ENCODE data around the gene TOR3A. TPM values are rescaled to one million over a fixed set of nuclear protein-coding genes. Genes with fewer than 3 reads are reported as not detected.

The TOR3A gene
- polyA plus RNA-seq, 1 of the 3 experiments (the other 2 are of a cell fraction): 29.9 TPM

GRCh38 chr1:179104611-179105250 is 22.9 kb downstream of the TOR3A start:
- Histone ChIP-seq H3K36me3 (replicated peaks in 1 of 2; ENCODE audit: control insufficient read depth in 1 of 2, insufficient read depth in 2 of 2, low read length in 1 of 2) (peaks cover 64 to 86% of the 10 kb centered on the region in 2 experiments), H2AFZ (ENCODE audit: low read depth) (no peak overlapping the region), H3K9ac (no peak overlapping the region), H3K27ac (ENCODE audit: low read depth in 2 of 2, low read length in 1 of 2) (no peak overlapping the region), H3K79me2 (ENCODE audit: insufficient read depth) (peaks cover 70% of the 10 kb centered on the region), H3K9me3 (no peaks in the 10 kb centered on the region), H4K20me1 (ENCODE audit: insufficient read depth) (no peaks in the 10 kb centered on the region), H3K27me3 (ENCODE audit: insufficient read depth) (no peaks in the 10 kb centered on the region), H3K4me1 (ENCODE audit: control insufficient read depth in 1 of 2, insufficient read depth in 2 of 2, low read depth in 1 of 2, low read length in 1 of 2) (peaks cover 0 to 23% of the 10 kb centered on the region in 2 experiments; a peak in 2 of 4 replicates), H3K9me2 (no peaks in the 10 kb centered on the region), H3K4me3 (ENCODE audit: low read depth in 2 of 2, low read length in 1 of 2) (no peak overlapping the region), H3K4me2 (no peak overlapping the region), H3F3A (replicated peaks; ENCODE audit: insufficient read depth) (peaks cover 22% of the 10 kb centered on the region)
- TF ChIP-seq MAX (IDR thresholded peaks at IDR 0.05; ENCODE audit: low read depth): no peak
- TF ChIP-seq PBX3 (IDR thresholded peaks at IDR 0.05): no peak
- no peak for TF ChIP-seq SMC3 (IDR thresholded peaks at IDR 0.05; ENCODE audit: low read depth, low read length)
- DNase-seq: no peak
- ChIA-PET POLR2A (no interaction called here), CTCF (interaction anchor here (1.3 to 4.8 kb wide), 3 partner anchors 12 to 100 kb away, joined by 3 to 26 read pairs (median 4); no protein-coding TSS in a partner anchor)
- 100% methylated on average over 3 of the region's 3 CpGs for WGBS (ENCODE audit: low lambda C conversion rate)

- H3K4me2 ChIP-seq: no peak overlapping the region
- H2AFZ ChIP-seq (ENCODE audit: low read depth): no peak overlapping the region
- H3K4me1 ChIP-seq (ENCODE audit: control insufficient read depth in 1 of 2, insufficient read depth in 2 of 2, low read depth in 1 of 2, low read length in 1 of 2): peaks cover 0 to 23% of the 10 kb centered on the region in 2 experiments; a peak in 2 of 4 replicates
- ChIA-PET CTCF (interaction anchor here (1.3 to 4.8 kb wide), 4 partner anchors 9 to 100 kb away, joined by 3 to 26 read pairs (median 4); no protein-coding TSS in a partner anchor), POLR2A (no interaction called here)
- peaks cover 70% of the 10 kb centered on the region for H3K79me2 ChIP-seq (ENCODE audit: insufficient read depth)
- H3K36me3 ChIP-seq (replicated peaks in 1 of 2; ENCODE audit: control insufficient read depth in 1 of 2, insufficient read depth in 2 of 2, low read length in 1 of 2): peaks cover 64 to 87% of the 10 kb centered on the region in 2 experiments
- peak; percentile 51 for TF ChIP-seq CTCF (IDR thresholded peaks at IDR 0.05)
- no peak for TF ChIP-seq CHD2 (IDR thresholded peaks at IDR 0.05; ENCODE audit: low read length, partially characterized antibody)
- peak; percentile 12; the same call in 1 of the 2 replicates for TF ChIP-seq SMC3 (IDR thresholded peaks at IDR 0.05; ENCODE audit: low read depth, low read length)
- peak; percentile 17 for TF ChIP-seq RAD21 (IDR thresholded peaks at IDR 0.05; ENCODE audit: low read length)
- no peak overlapping the region for H3K4me3 ChIP-seq (ENCODE audit: low read depth in 2 of 2, low read length in 1 of 2)
- no peak for DNase-seq
- no peaks in the 10 kb centered on the region for H3K9me3 ChIP-seq
- H3K9ac ChIP-seq: no peak overlapping the region
- H3K9me2 ChIP-seq: no peaks in the 10 kb centered on the region
- H3K27ac ChIP-seq (ENCODE audit: low read depth in 2 of 2, low read length in 1 of 2): no peak overlapping the region
- H4K20me1 ChIP-seq (ENCODE audit: insufficient read depth): no peaks in the 10 kb centered on the region
- no peaks in the 10 kb centered on the region for H3K27me3 ChIP-seq (ENCODE audit: insufficient read depth)
- peaks cover 28% of the 10 kb centered on the region for H3F3A ChIP-seq (replicated peaks; ENCODE audit: insufficient read depth)
- 90% methylated on average over 6 of the region's 7 CpGs for WGBS (ENCODE audit: low lambda C conversion rate)
Measured at GRCh38 chr1:179105393-179105792, 23.5 kb downstream of the TOR3A start.
